Right atrium auricular region (tissue), 2 donors: ENCODE results near the gene OR6K3. TPM values are rescaled to one million over a fixed set of nuclear protein-coding genes. Genes with fewer than 3 reads are reported as not detected.

Experiments
- DNase-seq: peaks from one replicate; pipeline ENCODE4 v3.0.0-alpha.2; 2019; ENCODE audit warnings: low spot score
- H3K27ac ChIP-seq, 2 donors: fragments of 200-600 bp; sonication (generic); 1 replicate in 1 of 2; 2 replicates in 1 of 2; pipeline ENCODE4 v1.5.1; 2016 to 2019
- H3K27me3 ChIP-seq, 2 donors: fragments of 200-600 bp; sonication (generic); one replicate each; pipeline versions ENCODE4 v1.5.1 to v1.6.0; 2017 to 2019
- H3K36me3 ChIP-seq: fragments of 200-600 bp; sonication (generic); one replicate; pipeline ENCODE4 v1.5.1; 2016
- H3K4me1 ChIP-seq, 2 donors: fragments of 200-600 bp; sonication (generic); one replicate each; pipeline versions ENCODE4 v1.5.1 to v1.6.0; 2017 to 2019
- H3K4me3 ChIP-seq, 2 donors: fragments of 200-600 bp; sonication (generic); 1 replicate in 1 of 2; 2 replicates in 1 of 2; pipeline ENCODE4 v1.5.1; 2017 to 2019; ENCODE audit warnings: mild to moderate bottlenecking in 1 of 2, moderate library complexity in 1 of 2
- H3K9me3 ChIP-seq, 2 donors: fragments of 200-600 bp; sonication (generic); one replicate each; pipeline ENCODE4 v1.5.1; 2019
- CTCF ChIP-seq, 2 donors: fragments of 200-600 bp; sonication (generic); IDR thresholded peaks; one replicate each; pipeline ENCODE4 v1.5.1; 2019; ENCODE audit warnings: antibody characterized with exemption in 2 of 2
- total RNA-seq, 2 donors: library from RNA; depleted of rRNA; stranded (reverse); fragments of >200 nt; gene quantifications; one replicate each; pipeline ENCODE4 v1.1.0, GENCODE V29; 2016

OR6K3 gene
- total RNA-seq, 2 donors from 2014 or later, result not detected

GRCh38 chr1:158716335-158716734 lies 4.2 kb downstream of the OR6K3 start:
- no peaks in the 10 kb centered on the region for H3K9me3 ChIP-seq
- H3K4me1 ChIP-seq, result no peaks in the 10 kb centered on the region
- H3K27me3 ChIP-seq, result no peaks in the 10 kb centered on the region
- H3K36me3 ChIP-seq, result no peaks in the 10 kb centered on the region
- H3K4me3 ChIP-seq, result no peak overlapping the region
- no peak for TF ChIP-seq CTCF (IDR thresholded peaks at IDR 0.05)
- DNase-seq, result no peak
- H3K27ac ChIP-seq, result no peak overlapping the region

- H3K4me3 ChIP-seq, result no peak overlapping the region
- no peak for DNase-seq
- H3K9me3 ChIP-seq, result no peaks in the 10 kb centered on the region
- H3K4me1 ChIP-seq, result no peaks in the 10 kb centered on the region
- no peaks in the 10 kb centered on the region for H3K27me3 ChIP-seq
- H3K27ac ChIP-seq, result no peak overlapping the region
- no peak for TF ChIP-seq CTCF (IDR thresholded peaks at IDR 0.05)
- no peaks in the 10 kb centered on the region for H3K36me3 ChIP-seq
These were observed 5.8 kb downstream of the OR6K3 start for GRCh38 chr1:158714754-158715153.

DNA sequence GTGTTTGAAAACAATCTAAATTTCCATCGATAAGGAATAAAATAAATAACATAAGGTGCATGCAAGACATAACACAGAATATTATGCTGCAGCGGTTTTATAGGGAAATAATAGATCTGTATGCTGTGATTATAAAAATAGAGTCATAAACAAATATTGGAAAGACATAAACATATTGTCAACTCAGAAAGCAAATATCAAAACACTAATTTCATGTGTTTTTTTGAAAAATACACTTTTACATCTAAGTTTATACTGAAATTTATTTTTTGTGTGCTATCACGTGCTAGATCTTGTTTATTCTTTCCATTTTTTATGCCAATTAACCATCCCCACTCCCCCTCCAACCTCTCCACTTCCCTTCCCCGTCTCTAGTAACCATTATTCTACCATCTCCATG lies 9.4 kb downstream of the OR6K3 start:
- H3K4me1 ChIP-seq, result no peaks in the 10 kb centered on the region
- H3K4me3 ChIP-seq, result no peak overlapping the region
- TF ChIP-seq CTCF (IDR thresholded peaks at IDR 0.05), result no peak

DNA sequence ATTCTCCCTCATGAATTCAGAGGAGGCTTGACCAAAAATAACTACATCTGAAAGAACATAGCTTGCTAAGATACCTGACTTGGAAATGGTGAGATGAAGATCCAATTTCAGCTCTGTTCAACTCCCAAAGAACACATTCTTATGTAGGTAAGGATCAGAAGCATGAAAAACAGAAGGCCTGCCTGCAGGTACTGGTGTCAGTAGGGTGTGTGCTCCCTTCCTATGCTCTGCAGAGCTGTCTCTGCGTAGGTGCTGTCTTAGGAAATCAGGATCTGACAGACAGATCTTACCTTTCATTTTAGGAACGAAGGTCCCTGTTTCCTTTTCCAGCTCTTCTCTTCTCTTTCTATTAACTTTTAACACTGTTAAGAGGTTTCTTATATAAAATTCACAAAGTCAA lies 14.4 kb downstream of the OR6K3 start:
- H3K4me3 ChIP-seq, result no peak overlapping the region
- no peak for TF ChIP-seq CTCF (IDR thresholded peaks at IDR 0.05)
- H3K27ac ChIP-seq, result no peak overlapping the region
- H3K9me3 ChIP-seq, result no peaks in the 10 kb centered on the region
- DNase-seq, result no peak
- H3K36me3 ChIP-seq, result no peaks in the 10 kb centered on the region
- H3K4me1 ChIP-seq, result no peaks in the 10 kb centered on the region
- no peaks in the 10 kb centered on the region for H3K27me3 ChIP-seq

More for the DNA sequence above, 9.4 kb downstream of the OR6K3 start:
- Histone ChIP-seq H3K36me3 (no peaks in the 10 kb centered on the region), H3K27me3 (no peaks in the 10 kb centered on the region), H3K9me3 (no peaks in the 10 kb centered on the region), H3K27ac (no peak overlapping the region)
- no peak for DNase-seq

DNA sequence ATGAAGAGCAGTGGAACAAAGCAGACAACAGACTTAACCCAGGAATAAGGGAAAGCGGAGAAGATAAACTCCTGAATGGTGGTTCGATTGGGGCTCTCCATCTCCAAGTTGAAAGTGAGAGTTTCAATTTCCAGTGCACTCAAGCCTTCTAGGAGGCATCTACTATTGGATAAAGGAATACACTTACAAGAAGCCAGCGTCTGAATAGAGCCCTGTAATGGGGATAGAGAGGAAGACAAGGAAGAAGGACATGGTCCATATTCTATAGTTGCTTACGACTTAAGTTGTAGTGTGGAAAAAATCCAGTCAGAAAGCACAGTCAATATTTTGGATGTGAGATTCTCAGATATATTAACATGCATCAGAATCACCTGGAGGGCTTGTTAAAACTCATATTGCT lies 20.0 kb downstream of the OR6K3 start, which contains the start of gene OR6K2:
TSS of gene OR6K2 (minus strand) at position 101 of the 400 bp plus-strand sequence. CDS start at position 101, 0 bp downstream.
- no peak for DNase-seq
- H3K4me3 ChIP-seq, result no peak within 1 kb of the TSS
- no peaks in the 10 kb centered on the region for H3K9me3 ChIP-seq
- H3K36me3 ChIP-seq, result no peaks in the 10 kb centered on the region
- no peak within 1 kb of the TSS for H3K27ac ChIP-seq
- H3K27me3 ChIP-seq, result no peaks in the 10 kb centered on the region
- no peaks in the 10 kb centered on the region for H3K4me1 ChIP-seq
- TF ChIP-seq CTCF (IDR thresholded peaks at IDR 0.05), result no peak

DNA sequence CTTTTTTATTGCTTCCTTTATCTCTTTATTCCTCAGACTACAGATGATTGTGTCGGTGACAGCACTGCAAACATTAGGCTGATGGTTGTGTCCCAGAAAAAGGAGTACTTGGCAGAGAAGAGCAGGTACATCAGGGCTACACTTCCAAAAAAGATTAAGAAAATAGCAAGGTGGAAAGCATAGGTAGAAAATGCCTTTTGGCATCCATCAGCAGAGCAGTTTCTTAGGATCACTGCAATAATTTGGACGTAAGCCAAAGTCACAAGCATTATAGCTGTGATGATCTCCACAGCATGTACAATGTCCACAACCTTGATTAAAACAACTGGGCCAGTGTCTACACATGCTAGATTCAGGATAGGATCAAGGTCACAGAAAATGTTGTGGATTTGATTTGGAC lies 25.9 kb downstream of the OR6K3 start:
- Histone ChIP-seq H3K9me3 (no peaks in the 10 kb centered on the region), H3K36me3 (no peaks in the 10 kb centered on the region)
- no peak for TF ChIP-seq CTCF (IDR thresholded peaks at IDR 0.05)

More for the DNA sequence above, 25.9 kb downstream of the OR6K3 start:
- no peak overlapping the region for H3K4me3 ChIP-seq
- H3K27me3 ChIP-seq, result no peaks in the 10 kb centered on the region
- DNase-seq, result no peak
- no peak overlapping the region for H3K27ac ChIP-seq
- H3K4me1 ChIP-seq, result no peaks in the 10 kb centered on the region
